ENCODE measurements around the gene PCBP4. TPM values are rescaled to one million over a fixed set of nuclear protein-coding genes. Genes with fewer than 3 reads are reported as not detected.
A peak's percentile ranks its signal among the peaks of the same experiment; 100 is the strongest.

The PCBP4 gene
- total RNA-seq, 1 donor from 2014 or later, result 60.6 TPM

GRCh38 chr3:51982838-51983577 is 15.8 kb upstream of the PCBP4 start, which contains the start of gene ACY1:
TSS of gene ACY1 (plus strand) at chr3:51983535. CDS start at chr3:51984065, 530 bp downstream.
- H3K27ac Mint-ChIP-seq (ENCODE audit: unreplicated experiment), result peak within 1 kb of the TSS; percentile 74
- peaks cover 7% of the 10 kb centered on the region for H3K4me1 Mint-ChIP-seq (ENCODE audit: unreplicated experiment)
- TF ChIP-seq CTCF (IDR thresholded peaks at IDR 0.05; ENCODE audit: unreplicated experiment), result peak; percentile 32
- no peaks in the 10 kb centered on the region for H3K9me3 Mint-ChIP-seq (ENCODE audit: unreplicated experiment)
- H3K36me3 Mint-ChIP-seq (ENCODE audit: low read depth, unreplicated experiment), result no peaks in the 10 kb centered on the region
- H3K27me3 Mint-ChIP-seq (ENCODE audit: unreplicated experiment), result peaks cover 4% of the 10 kb centered on the region
- peak; percentile 83 for DNase-seq (ENCODE audit: low spot score)
- peak within 1 kb of the TSS; percentile 90 for H3K4me3 Mint-ChIP-seq (ENCODE audit: unreplicated experiment)

- peak overlapping the region; percentile 15 for H3K27ac Mint-ChIP-seq (ENCODE audit: unreplicated experiment)
- TF ChIP-seq CTCF (IDR thresholded peaks at IDR 0.05; ENCODE audit: unreplicated experiment), result peak; percentile 68
- peaks cover 7% of the 10 kb centered on the region for H3K4me1 Mint-ChIP-seq (ENCODE audit: unreplicated experiment)
- H3K36me3 Mint-ChIP-seq (ENCODE audit: low read depth, unreplicated experiment), result no peaks in the 10 kb centered on the region
- peak; percentile 54 for DNase-seq (ENCODE audit: low spot score)
- H3K4me3 Mint-ChIP-seq (ENCODE audit: unreplicated experiment), result peak overlapping the region; percentile 90
- no peaks in the 10 kb centered on the region for H3K9me3 Mint-ChIP-seq (ENCODE audit: unreplicated experiment)
- H3K27me3 Mint-ChIP-seq (ENCODE audit: unreplicated experiment), result peaks cover 4% of the 10 kb centered on the region
Observed at GRCh38 chr3:51982352-51982837, 15.1 kb upstream of the PCBP4 start.

GRCh38 chr3:51980253-51980652 is 13.0 kb upstream of the PCBP4 start:
- no peak for TF ChIP-seq CTCF (IDR thresholded peaks at IDR 0.05; ENCODE audit: unreplicated experiment)
- no peaks in the 10 kb centered on the region for H3K36me3 Mint-ChIP-seq (ENCODE audit: low read depth, unreplicated experiment)
- peaks cover 7% of the 10 kb centered on the region for H3K27me3 Mint-ChIP-seq (ENCODE audit: unreplicated experiment)
- no peak for DNase-seq (ENCODE audit: low spot score)
- no peak overlapping the region for H3K4me3 Mint-ChIP-seq (ENCODE audit: unreplicated experiment)
- no peak overlapping the region for H3K27ac Mint-ChIP-seq (ENCODE audit: unreplicated experiment)
- H3K4me1 Mint-ChIP-seq (ENCODE audit: unreplicated experiment), result peaks cover 20% of the 10 kb centered on the region
- no peaks in the 10 kb centered on the region for H3K9me3 Mint-ChIP-seq (ENCODE audit: unreplicated experiment)

GRCh38 chr3:51978143-51978502 is 10.9 kb upstream of the PCBP4 start:
- no peak for DNase-seq (ENCODE audit: low spot score)
- Mint-ChIP-seq H3K27ac (ENCODE audit: unreplicated experiment) (no peak overlapping the region), H3K27me3 (ENCODE audit: unreplicated experiment) (peaks cover 6% of the 10 kb centered on the region), H3K4me3 (ENCODE audit: unreplicated experiment) (no peak overlapping the region), H3K4me1 (ENCODE audit: unreplicated experiment) (peaks cover 29% of the 10 kb centered on the region), H3K9me3 (ENCODE audit: unreplicated experiment) (no peaks in the 10 kb centered on the region), H3K36me3 (ENCODE audit: low read depth, unreplicated experiment) (no peaks in the 10 kb centered on the region)
- TF ChIP-seq CTCF (IDR thresholded peaks at IDR 0.05; ENCODE audit: unreplicated experiment), result no peak

GRCh38 chr3:51977446-51978142 is 10.3 kb upstream of the PCBP4 start:
- H3K27ac Mint-ChIP-seq (ENCODE audit: unreplicated experiment), result no peak overlapping the region
- no peaks in the 10 kb centered on the region for H3K9me3 Mint-ChIP-seq (ENCODE audit: unreplicated experiment)
- peaks cover 27% of the 10 kb centered on the region for H3K4me1 Mint-ChIP-seq (ENCODE audit: unreplicated experiment)
- TF ChIP-seq CTCF (IDR thresholded peaks at IDR 0.05; ENCODE audit: unreplicated experiment), result no peak
- peaks cover 6% of the 10 kb centered on the region for H3K27me3 Mint-ChIP-seq (ENCODE audit: unreplicated experiment)
- DNase-seq (ENCODE audit: low spot score), result no peak
- H3K4me3 Mint-ChIP-seq (ENCODE audit: unreplicated experiment), result no peak overlapping the region
- H3K36me3 Mint-ChIP-seq (ENCODE audit: low read depth, unreplicated experiment), result no peaks in the 10 kb centered on the region

All from endothelial cell (in vitro differentiated cells).